ENCODE measurements around the gene KRTAP5-4.

- TF ChIP-seq POLR2A (IDR thresholded peaks at IDR 0.05) (no peak), CTCF (IDR thresholded peaks at IDR 0.05) (no peak)
These were observed 3.7 kb downstream of the KRTAP5-4 start for GRCh38 chr11:1618231-1618630.
